GM04503 (cell line): ENCODE measurements around the gene HNRNPC.

ENCODE experiments used
- DNase-seq: peaks from one replicate; pipeline ENCODE4 v3.0.0-alpha.2; 2012; ENCODE audit warnings: low read depth

Gene HNRNPC

DNA sequence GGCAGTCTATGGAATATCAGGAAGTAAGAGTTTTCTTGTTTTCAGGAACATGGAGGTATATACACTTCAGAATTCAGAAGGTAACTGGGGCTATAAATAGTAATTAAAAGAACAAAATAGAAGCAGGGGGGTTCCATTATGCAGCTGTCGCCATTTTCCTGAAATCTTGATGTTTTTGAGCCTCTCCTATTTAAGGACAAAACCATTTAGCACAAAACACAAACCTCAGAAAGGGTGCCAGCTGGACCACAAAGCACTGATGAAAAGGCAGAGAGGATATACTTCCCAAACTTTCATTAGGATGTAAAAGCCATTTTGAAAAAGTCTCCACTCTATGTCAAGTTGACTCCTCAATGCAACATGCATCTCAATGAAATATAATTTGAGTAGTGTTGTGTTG is 59.2 kb downstream of the HNRNPC start:
- DNase-seq = no peak

GRCh38 chr14:21209185-21209584 is 60.1 kb downstream of the HNRNPC start:
- no peak for DNase-seq

DNA sequence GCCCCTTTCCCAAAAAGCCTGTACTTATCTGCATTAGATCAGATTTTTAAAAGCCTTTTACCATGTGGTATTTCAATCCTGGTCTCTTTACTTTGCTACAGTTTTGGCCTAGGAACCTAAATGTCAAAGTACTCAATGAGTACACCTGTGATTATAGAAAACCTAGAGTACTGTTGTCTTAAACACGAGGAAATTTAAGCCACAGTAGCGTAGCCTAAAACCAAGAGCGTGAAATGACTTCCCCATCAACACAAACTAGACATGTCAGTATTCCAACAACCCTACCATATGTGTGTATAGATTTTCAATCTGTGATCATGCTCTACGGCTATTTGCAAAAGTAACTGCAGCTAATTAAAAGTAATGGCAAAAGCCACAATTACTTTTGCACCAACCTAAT is 60.7 kb downstream of the HNRNPC start:
- no peak for DNase-seq

DNA sequence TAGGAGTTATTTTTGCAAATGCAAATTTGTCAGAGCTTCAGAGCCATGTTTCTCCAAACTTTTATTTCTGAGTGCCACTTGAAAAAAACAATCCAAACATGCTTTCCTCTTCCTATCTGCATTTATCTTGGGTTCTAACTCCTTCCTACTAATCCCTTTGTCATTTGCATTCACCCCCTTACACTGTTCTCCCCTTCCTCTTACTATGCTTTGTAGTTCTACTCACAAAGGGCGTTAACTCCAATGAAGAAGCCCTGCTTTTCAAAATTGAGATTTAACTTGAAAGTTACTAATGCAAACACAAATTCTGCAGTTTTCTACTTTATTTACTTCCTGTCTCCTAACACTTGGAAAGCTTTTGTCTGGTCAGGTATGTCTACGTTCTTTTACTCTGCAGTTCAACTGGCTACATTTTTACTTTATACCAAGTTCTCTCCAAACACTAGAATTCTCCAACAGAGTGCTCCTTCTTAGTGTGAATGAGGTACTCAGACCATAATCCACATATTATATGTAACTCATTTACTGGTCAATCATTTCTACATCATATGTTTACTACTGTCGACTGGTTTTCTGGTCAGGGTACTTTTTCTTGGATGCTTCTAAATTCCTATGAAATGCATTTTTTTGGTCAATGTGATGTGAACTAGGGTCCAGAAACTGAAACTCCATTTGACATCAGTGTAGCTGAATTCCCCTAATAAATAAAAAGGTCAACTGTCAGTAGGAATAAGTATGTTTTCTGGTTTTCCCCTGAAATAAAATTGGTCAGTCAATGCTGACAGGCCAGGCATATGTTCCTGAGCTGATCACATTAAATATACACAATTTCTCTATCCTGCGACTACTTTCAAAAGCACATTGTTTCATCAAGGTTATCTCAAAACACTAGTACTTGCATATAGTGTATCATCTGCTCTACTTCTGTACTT is 62.2 kb downstream of the HNRNPC start:
- DNase-seq = no peak

DNA sequence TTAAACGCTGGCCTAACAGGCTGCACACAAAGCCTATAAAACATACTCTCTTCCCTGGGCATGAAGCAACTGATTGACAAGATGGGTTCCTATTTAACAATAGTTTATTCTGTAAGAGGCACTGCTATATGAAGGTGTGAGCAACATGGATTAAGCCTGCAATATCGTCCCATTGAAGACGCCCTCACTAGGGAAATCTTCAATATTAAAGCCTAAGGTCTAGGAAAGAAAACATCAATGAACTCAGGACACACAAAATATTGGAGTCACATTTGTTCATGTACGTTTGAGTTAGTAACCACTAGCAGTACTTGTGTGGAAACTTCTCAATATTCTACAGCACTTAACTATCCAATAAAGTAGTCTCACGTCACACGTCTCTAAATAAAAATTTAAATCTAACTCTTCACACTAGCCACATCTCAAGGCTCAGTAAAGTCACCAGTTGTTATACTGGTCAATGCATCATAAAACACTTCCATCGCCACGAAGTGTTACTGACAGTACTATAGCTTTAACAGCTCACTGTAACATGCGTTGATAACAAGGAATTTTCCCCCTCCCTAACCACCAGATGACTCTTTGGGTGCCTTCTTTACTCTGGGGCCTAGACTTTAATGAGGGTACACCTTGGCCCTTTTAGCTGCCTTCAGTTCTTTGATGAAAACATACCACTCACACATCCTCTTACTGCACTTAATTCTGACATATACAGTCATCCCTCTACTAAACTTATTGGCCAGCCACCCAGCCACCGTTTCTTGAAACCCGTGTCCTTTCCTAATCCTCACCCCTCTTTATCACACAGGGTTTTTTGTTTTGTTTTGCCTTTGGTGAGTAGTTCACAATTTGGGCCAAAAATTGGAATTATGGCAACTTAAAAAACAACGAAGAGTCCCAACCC is 63.3 kb downstream of the HNRNPC start:
- no peak for DNase-seq

DNA sequence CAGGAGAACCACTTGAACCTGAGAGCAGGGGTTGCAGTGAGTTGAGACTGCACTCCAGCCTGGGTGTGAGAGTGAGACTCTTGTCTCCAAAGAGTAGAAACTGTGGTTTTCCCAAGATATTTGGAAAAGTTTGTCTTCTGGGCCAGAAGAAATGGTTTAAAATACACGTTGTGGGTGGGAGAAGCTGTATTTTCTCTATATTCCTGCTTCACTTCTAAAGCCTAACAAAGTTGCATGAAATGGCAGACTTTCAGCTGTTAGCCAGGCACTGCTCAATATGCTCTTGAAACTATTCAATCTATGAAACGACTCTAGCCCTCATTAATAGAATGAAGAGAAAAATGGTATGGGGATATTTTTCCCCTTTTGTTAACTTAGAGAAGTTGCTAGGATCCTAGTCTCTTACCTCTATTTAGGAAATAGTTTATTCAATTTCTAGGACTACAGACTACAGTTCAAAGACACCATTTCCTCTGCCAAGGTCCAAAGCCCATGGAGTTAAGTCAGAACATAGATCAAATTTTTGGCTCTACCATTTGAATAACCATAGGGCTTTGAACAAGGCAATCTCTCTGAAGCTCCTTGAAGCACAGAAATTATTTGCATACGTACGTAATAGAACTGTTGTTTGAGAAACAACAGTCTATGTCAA is 64.1 kb downstream of the HNRNPC start:
- no peak for DNase-seq

DNA sequence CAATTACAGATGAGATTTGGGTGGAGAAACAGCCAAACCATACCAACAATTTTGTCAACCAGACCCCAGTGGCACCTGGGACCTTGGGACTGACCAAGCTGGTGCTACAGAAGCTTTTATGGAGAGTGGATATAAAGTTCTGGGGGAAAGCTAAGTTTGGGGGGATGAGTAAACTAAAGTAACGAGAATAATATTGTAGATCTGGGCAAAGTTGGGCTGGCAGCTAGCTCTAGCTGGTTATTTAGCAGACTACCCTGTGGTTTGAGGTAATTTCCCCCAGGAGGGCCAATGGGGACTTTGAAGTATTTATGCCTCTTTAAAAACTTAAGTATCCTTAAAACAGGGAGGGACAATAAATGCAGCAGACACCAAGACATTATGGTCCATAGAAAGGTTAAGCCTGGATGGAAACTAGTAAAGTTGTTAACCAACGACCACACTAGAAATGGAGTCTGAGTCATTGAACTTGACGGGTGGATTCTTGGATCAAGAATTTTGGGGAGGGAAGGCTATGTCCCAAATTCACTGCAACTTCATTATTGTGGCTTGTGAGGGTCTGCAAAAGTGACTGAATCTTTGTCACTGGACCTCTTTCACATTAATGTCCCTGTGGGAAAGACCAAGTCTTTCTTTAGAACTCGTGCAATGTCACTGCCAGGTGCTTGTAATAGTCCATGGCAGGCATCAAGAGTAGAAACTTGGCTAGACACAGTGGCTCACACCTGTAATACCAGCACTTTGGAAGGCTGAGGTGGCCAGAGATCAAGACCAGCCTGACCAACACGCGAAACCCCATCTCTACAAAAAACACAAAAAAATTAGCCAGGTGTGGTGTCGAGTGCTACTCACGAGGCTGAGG is 64.8 kb downstream of the HNRNPC start:
- DNase-seq = no peak

GRCh38 chr14:21203470-21204166 is 65.6 kb downstream of the HNRNPC start:
- no peak for DNase-seq

GRCh38 chr14:21202463-21203358 is 66.5 kb downstream of the HNRNPC start:
- no peak for DNase-seq

GRCh38 chr14:21201732-21202462 is 67.3 kb downstream of the HNRNPC start:
- no peak for DNase-seq

DNA sequence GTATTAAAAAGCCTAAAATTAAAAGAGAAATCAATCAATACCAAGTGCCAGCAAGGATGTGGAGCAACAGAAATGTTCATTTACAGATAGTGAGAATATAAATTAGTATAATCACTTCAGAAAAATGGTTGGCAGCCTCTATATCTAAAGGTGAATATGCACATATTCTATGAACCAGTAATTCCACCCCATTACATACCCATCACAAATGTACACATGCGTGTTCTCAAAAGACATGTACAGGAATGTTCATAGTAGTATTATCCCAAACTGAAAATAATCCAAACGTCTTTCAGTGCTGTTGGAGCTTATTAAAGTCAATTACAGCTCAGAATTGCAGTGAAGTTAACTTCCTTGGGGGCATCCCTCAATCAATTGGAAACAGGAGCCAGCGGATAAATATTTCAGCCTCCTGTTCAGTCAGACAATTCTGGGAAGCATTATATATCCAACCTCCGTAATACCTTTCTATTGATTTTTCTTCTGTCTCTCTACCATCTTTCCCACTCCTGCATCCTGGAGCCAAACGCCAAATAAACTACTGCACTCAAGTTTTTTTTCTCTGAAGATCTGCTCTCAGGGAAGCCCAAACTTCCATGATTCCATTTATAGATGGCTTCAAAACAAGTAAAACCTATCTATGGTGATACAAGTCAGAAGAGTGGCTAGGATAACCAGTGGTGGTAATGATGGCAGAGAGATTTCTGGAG is 68.3 kb downstream of the HNRNPC start:
- no peak for DNase-seq

GRCh38 chr14:21199611-21200560 is 69.4 kb downstream of the HNRNPC start:
- DNase-seq = no peak

GRCh38 chr14:21197418-21198205 is 71.6 kb downstream of the HNRNPC start:
- DNase-seq = no peak

- DNase-seq = no peak
Observed at GRCh38 chr14:21194597-21194996, 74.6 kb downstream of the HNRNPC start.

GRCh38 chr14:21192875-21193535 is 76.2 kb downstream of the HNRNPC start:
- DNase-seq = no peak

DNA sequence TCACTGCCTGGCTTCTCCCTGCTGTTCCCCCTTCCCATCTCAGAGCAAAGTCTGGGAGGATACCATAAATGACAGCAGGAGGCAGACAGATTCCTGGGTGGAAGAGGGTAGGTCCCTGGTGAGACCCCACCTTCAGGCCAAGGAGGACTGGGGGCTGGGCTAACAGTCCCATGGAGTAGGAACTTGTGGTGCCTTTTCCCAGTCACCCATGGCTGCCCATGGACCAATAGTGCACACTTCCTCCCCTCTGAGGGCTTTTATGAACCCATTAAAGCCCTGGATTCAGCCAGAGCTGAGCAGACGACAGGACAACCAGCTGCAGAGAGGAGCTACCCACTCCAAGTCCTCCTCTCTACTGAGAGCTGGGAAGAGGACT is 76.8 kb downstream of the HNRNPC start:
- no peak for DNase-seq
